HG03064 (cell line): ENCODE measurements around the gene KRTAP4-3.
"Not testable (repeated sequence)": the region's sequence is repeated elsewhere in the genome, so short reads cannot be mapped to it uniquely, and the experiment has no call there.

Experiments used
- ATAC-seq: cut with Tn5 transposase; IDR thresholded peaks from one replicate; pipeline ENCODE4 v1.9.1; 2021; ENCODE audit warnings: low read depth; ENCODE audit not compliant: unreplicated experiment

The KRTAP4-3 gene

GRCh38 chr17:41160190-41160589 lies 7.8 kb downstream of the KRTAP4-3 start:
- ATAC-seq, result not testable (repeated sequence)

- no peak for ATAC-seq
Observed at GRCh38 chr17:41153856-41154255, 14.2 kb downstream of the KRTAP4-3 start.

GRCh38 chr17:41151525-41151924 lies 16.5 kb downstream of the KRTAP4-3 start:
- no peak for ATAC-seq

GRCh38 chr17:41150026-41150425 lies 18.0 kb downstream of the KRTAP4-3 start:
- ATAC-seq, result no peak

- no peak for ATAC-seq
Observed at GRCh38 chr17:41149652-41149985, 18.4 kb downstream of the KRTAP4-3 start, which contains the start of gene KRTAP4-5. Gene KRTAP4-5 (minus strand): TSS chr17:41149825. CDS start chr17:41149767, 58 bp downstream.

- ATAC-seq, result not testable (repeated sequence)
Observed at GRCh38 chr17:41148971-41149651, 18.9 kb downstream of the KRTAP4-3 start.

- no peak for ATAC-seq
Observed at GRCh38 chr17:41147531-41148204, 20.4 kb downstream of the KRTAP4-3 start.

- ATAC-seq, result no peak
Observed at GRCh38 chr17:41145261-41145660, 22.8 kb downstream of the KRTAP4-3 start.

GRCh38 chr17:41144846-41145245 lies 23.2 kb downstream of the KRTAP4-3 start:
- ATAC-seq, result no peak

- no peak for ATAC-seq
Observed at GRCh38 chr17:41141361-41141760, 26.7 kb downstream of the KRTAP4-3 start.

GRCh38 chr17:41140360-41141131 lies 27.5 kb downstream of the KRTAP4-3 start, which contains the start of gene KRTAP4-6:
Gene KRTAP4-6 (minus strand): TSS chr17:41140544. CDS start chr17:41140487, 57 bp downstream.
- no peak for ATAC-seq

GRCh38 chr17:41139865-41140264 lies 28.2 kb downstream of the KRTAP4-3 start:
- not testable (repeated sequence) for ATAC-seq

- no peak for ATAC-seq
Observed at GRCh38 chr17:41133880-41134735, 33.9 kb downstream of the KRTAP4-3 start.

- ATAC-seq, result no peak
Observed at GRCh38 chr17:41131979-41132378, 36.0 kb downstream of the KRTAP4-3 start.

GRCh38 chr17:41127371-41127770 lies 40.6 kb downstream of the KRTAP4-3 start:
- no peak for ATAC-seq

- no peak for ATAC-seq
Observed at GRCh38 chr17:41126412-41126811, 41.6 kb downstream of the KRTAP4-3 start.

- ATAC-seq, result no peak
Observed at GRCh38 chr17:41125064-41125463, 43.0 kb downstream of the KRTAP4-3 start.

- ATAC-seq, result not testable (repeated sequence)
Observed at GRCh38 chr17:41123991-41124371, 44.0 kb downstream of the KRTAP4-3 start, which contains the start of gene KRTAP4-12. Gene KRTAP4-12 (minus strand): TSS chr17:41124182. CDS start chr17:41124122, 60 bp downstream.

GRCh38 chr17:41123292-41123990 lies 44.6 kb downstream of the KRTAP4-3 start:
- ATAC-seq, result not testable (repeated sequence)

GRCh38 chr17:41121742-41122141 lies 46.3 kb downstream of the KRTAP4-3 start:
- ATAC-seq, result no peak
